Stimulated activated CD4-positive, alpha-beta T cell treated with anti-CD3 and anti-CD28 coated beads, Interleukin-1b, Interleukin-23, amount 100 ng/mL, for 48 hours (primary cell): ENCODE results near the gene CLN5.
A peak's percentile ranks its signal among the peaks of the same experiment; 100 is the strongest.

Source experiments
- DNase-seq: peaks from one replicate; pipeline ENCODE4 v3.0.0-alpha.2; 2020

Gene CLN5

GRCh38 chr13:77022341-77022740, 30.5 kb downstream of the CLN5 start:
- DNase-seq = no peak

GRCh38 chr13:77026255-77026860, 34.5 kb downstream of the CLN5 start:
- DNase-seq = peak; percentile 76

- peak; percentile 82 for DNase-seq
These were observed 35.2 kb downstream of the CLN5 start, which contains the start of gene FBXL3 for GRCh38 chr13:77026861-77027621. Gene FBXL3 (minus strand): TSS chr13:77027159. CDS start chr13:77021860, 5,299 bp downstream.

- DNase-seq = no peak
These were observed 36.3 kb downstream of the CLN5 start for GRCh38 chr13:77028202-77028601.

GRCh38 chr13:77029436-77029835, 37.6 kb downstream of the CLN5 start:
- DNase-seq = no peak

- no peak for DNase-seq
These were observed 39.9 kb downstream of the CLN5 start for GRCh38 chr13:77031656-77032243.

- DNase-seq = no peak
These were observed 41.9 kb downstream of the CLN5 start for GRCh38 chr13:77033717-77034302.

- no peak for DNase-seq
These were observed 43.0 kb downstream of the CLN5 start for GRCh38 chr13:77034881-77035280.

GRCh38 chr13:77036279-77036678, 44.4 kb downstream of the CLN5 start:
- DNase-seq = no peak

GRCh38 chr13:77038907-77039480, 47.1 kb downstream of the CLN5 start:
- no peak for DNase-seq

GRCh38 chr13:77040076-77040475, 48.2 kb downstream of the CLN5 start:
- no peak for DNase-seq

- DNase-seq = no peak
These were observed 49.0 kb downstream of the CLN5 start for GRCh38 chr13:77040835-77041234.

- DNase-seq = no peak
These were observed 50.8 kb downstream of the CLN5 start for GRCh38 chr13:77042566-77043177.

- no peak for DNase-seq
These were observed 55.9 kb downstream of the CLN5 start for GRCh38 chr13:77047649-77048343.

GRCh38 chr13:77048681-77049080, 56.8 kb downstream of the CLN5 start:
- DNase-seq = no peak

- no peak for DNase-seq
These were observed 61.3 kb downstream of the CLN5 start for GRCh38 chr13:77053192-77053591.
